ENCODE data around the gene NLRP6. TPM values are rescaled to one million over a fixed set of nuclear protein-coding genes. Genes with fewer than 3 reads are reported as not detected.
"Not testable (repeated sequence)": the region's sequence is repeated elsewhere in the genome, so short reads cannot be mapped to it uniquely, and the experiment has no call there.

The NLRP6 gene
- polyA plus RNA-seq, 3 donors, result 0.11 to 0.36 (median 0.25) TPM

GRCh38 chr11:304915-305843 is 27.0 kb downstream of the NLRP6 start:
- peak in 1 of 3 donors; percentile 65 for DNase-seq (ENCODE audit: low read depth in 3 of 3, low spot score in 2 of 3)

- DNase-seq (ENCODE audit: low read depth in 3 of 3, low spot score in 2 of 3), result no peak
These were observed 27.6 kb downstream of the NLRP6 start for GRCh38 chr11:305844-306211.

- no peak for DNase-seq (ENCODE audit: low read depth in 3 of 3, low spot score in 2 of 3)
These were observed 28.6 kb downstream of the NLRP6 start for GRCh38 chr11:306645-307371.

- peak in 2 of 3 donors; percentile 70 to 84 for DNase-seq (ENCODE audit: low read depth in 3 of 3, low spot score in 2 of 3)
These were observed 29.8 kb downstream of the NLRP6 start, which contains the start of gene IFITM2 for GRCh38 chr11:307766-308708. Gene IFITM2, plus strand, starts transcription at chr11:307816. Its CDS starts 377 bp downstream, at chr11:308193.

- not testable (repeated sequence) for DNase-seq (ENCODE audit: low read depth in 3 of 3, low spot score in 2 of 3)
These were observed 30.8 kb downstream of the NLRP6 start for GRCh38 chr11:308740-309665.

GRCh38 chr11:309979-310572 is 31.9 kb downstream of the NLRP6 start:
- not testable (repeated sequence) for DNase-seq (ENCODE audit: low read depth in 3 of 3, low spot score in 2 of 3)

GRCh38 chr11:311013-311748 is 33.0 kb downstream of the NLRP6 start:
- DNase-seq (ENCODE audit: low read depth in 3 of 3, low spot score in 2 of 3), result not testable (repeated sequence)

GRCh38 chr11:312092-312816 is 34.0 kb downstream of the NLRP6 start:
- no peak for DNase-seq (ENCODE audit: low read depth in 3 of 3, low spot score in 2 of 3)

GRCh38 chr11:313304-313786 is 35.1 kb downstream of the NLRP6 start:
- DNase-seq (ENCODE audit: low read depth in 3 of 3, low spot score in 2 of 3), result no peak

GRCh38 chr11:313787-314553 is 35.8 kb downstream of the NLRP6 start, which contains the start of gene IFITM1:
Gene IFITM1, plus strand, starts transcription at chr11:314040. Its CDS starts 131 bp downstream, at chr11:314171.
- DNase-seq (ENCODE audit: low read depth in 3 of 3, low spot score in 2 of 3), result no peak

- DNase-seq (ENCODE audit: low read depth in 3 of 3, low spot score in 2 of 3), result not testable (repeated sequence)
These were observed 36.3 kb downstream of the NLRP6 start for GRCh38 chr11:314554-314875.

- DNase-seq (ENCODE audit: low read depth in 3 of 3, low spot score in 2 of 3), result no peak
These were observed 36.9 kb downstream of the NLRP6 start for GRCh38 chr11:315051-315481.

GRCh38 chr11:315516-315994 is 37.3 kb downstream of the NLRP6 start:
- no peak for DNase-seq (ENCODE audit: low read depth in 3 of 3, low spot score in 2 of 3)

GRCh38 chr11:316031-316701 is 38.0 kb downstream of the NLRP6 start:
- no peak for DNase-seq (ENCODE audit: low read depth in 3 of 3, low spot score in 2 of 3)

GRCh38 chr11:316891-317301 is 38.7 kb downstream of the NLRP6 start:
- DNase-seq (ENCODE audit: low read depth in 3 of 3, low spot score in 2 of 3), result no peak
